Epithelial cell of esophagus (primary cell): ENCODE results near the gene TNFRSF14.
"Not testable (repeated sequence)": the region's sequence is repeated elsewhere in the genome, so short reads cannot be mapped to it uniquely, and the experiment has no call there.

ENCODE experiments used
- DNase-seq: peaks from one replicate; pipeline ENCODE4 v3.0.0; 2010; ENCODE audit warnings: low read depth
- H3K4me3 ChIP-seq: 2 replicates; pipeline ENCODE4 v1.5.1; 2011; ENCODE audit warnings: mild to moderate bottlenecking, low read length, control low read depth
- TF ChIP-seq, protein P1 (sequence below): IDR thresholded peaks from 2 replicates; pipeline ENCODE4 v1.5.1; 2011; ENCODE audit warnings: low read depth, mild to moderate bottlenecking, low read length, control low read depth, inconsistent platforms; ENCODE audit not compliant: insufficient read depth; ENCODE audit errors: missing control alignments

The TNFRSF14 gene

GRCh38 chr1:2564815-2565374 lies 8.7 kb downstream of the TNFRSF14 start:
- no peak overlapping the region for H3K4me3 ChIP-seq
- TF ChIP-seq, protein P1, sequence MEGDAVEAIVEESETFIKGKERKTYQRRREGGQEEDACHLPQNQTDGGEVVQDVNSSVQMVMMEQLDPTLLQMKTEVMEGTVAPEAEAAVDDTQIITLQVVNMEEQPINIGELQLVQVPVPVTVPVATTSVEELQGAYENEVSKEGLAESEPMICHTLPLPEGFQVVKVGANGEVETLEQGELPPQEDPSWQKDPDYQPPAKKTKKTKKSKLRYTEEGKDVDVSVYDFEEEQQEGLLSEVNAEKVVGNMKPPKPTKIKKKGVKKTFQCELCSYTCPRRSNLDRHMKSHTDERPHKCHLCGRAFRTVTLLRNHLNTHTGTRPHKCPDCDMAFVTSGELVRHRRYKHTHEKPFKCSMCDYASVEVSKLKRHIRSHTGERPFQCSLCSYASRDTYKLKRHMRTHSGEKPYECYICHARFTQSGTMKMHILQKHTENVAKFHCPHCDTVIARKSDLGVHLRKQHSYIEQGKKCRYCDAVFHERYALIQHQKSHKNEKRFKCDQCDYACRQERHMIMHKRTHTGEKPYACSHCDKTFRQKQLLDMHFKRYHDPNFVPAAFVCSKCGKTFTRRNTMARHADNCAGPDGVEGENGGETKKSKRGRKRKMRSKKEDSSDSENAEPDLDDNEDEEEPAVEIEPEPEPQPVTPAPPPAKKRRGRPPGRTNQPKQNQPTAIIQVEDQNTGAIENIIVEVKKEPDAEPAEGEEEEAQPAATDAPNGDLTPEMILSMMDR, result no peak
- no peak for DNase-seq

- TF ChIP-seq, protein P1, result no peak
- H3K4me3 ChIP-seq, result no peak overlapping the region
- no peak for DNase-seq
These were observed 10.2 kb downstream of the TNFRSF14 start for GRCh38 chr1:2566101-2567045.

- TF ChIP-seq, protein P1, result no peak
These were observed 11.0 kb downstream of the TNFRSF14 start for GRCh38 chr1:2567083-2567679.

GRCh38 chr1:2568187-2568816 lies 12.1 kb downstream of the TNFRSF14 start:
- not testable (repeated sequence) for H3K4me3 ChIP-seq, DNase-seq

More at GRCh38 chr1:2567083-2567679, 11.0 kb downstream of the TNFRSF14 start:
- H3K4me3 ChIP-seq, result no peak overlapping the region
- DNase-seq, result no peak

DNA sequence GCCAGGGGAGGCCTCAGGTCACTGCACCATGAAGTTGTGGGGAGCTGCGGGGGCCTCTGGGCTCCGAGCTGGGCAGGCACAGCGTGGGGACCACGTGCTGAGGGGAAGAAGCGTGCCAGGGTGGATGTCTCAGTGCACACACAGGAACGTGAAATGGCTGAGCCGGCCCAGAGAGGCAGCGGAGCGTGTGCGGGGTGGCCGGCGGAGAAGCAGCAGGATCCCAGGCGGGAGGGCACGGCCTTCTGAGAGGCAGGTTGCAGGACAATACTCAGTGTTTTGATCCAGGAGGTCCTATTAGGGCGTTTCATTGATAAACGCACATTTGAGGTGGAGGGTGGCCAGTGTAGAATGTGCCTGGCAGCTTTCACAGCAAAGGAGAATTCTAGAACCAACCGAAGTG lies 12.9 kb downstream of the TNFRSF14 start:
- TF ChIP-seq, protein P1, result no peak
- H3K4me3 ChIP-seq, result no peak overlapping the region
- no peak for DNase-seq

- not testable (repeated sequence) for H3K4me3 ChIP-seq, DNase-seq
These were observed 13.5 kb downstream of the TNFRSF14 start for GRCh38 chr1:2569703-2570102.

- no peak overlapping the region for H3K4me3 ChIP-seq
- TF ChIP-seq, protein P1, result no peak
- no peak for DNase-seq
These were observed 14.2 kb downstream of the TNFRSF14 start for GRCh38 chr1:2570332-2570731.
